H9 (cell line): ENCODE measurements around the gene GABRD. TPM values are rescaled to one million over a fixed set of nuclear protein-coding genes. Genes with fewer than 3 reads are reported as not detected.

Experiments
- DNase-seq: peaks from one replicate; pipeline ENCODE4 v3.0.0-alpha.2; 2017
- H2AFZ ChIP-seq: one replicate; pipeline ENCODE4 v1.6.1; 2013; ENCODE audit warnings: mild to moderate bottlenecking, low read length, control low read depth, moderate library complexity
- H2AK5ac ChIP-seq: 2 replicates; pipeline ENCODE4 v1.6.1; 2013; ENCODE audit warnings: low read length, control low read depth, mixed read lengths; ENCODE audit not compliant: insufficient read length
- H2BK120ac ChIP-seq: one replicate; pipeline ENCODE4 v1.6.1; 2013; ENCODE audit warnings: low read depth, mild to moderate bottlenecking, low read length, control low read depth, inconsistent platforms; ENCODE audit not compliant: poor library complexity, severe bottlenecking
- H2BK12ac ChIP-seq: 2 replicates; pipeline ENCODE4 v1.6.1; 2013; ENCODE audit warnings: low read length, control low read depth, mixed read lengths, low read depth; ENCODE audit not compliant: insufficient read length
- H2BK15ac ChIP-seq: 2 replicates; pipeline ENCODE4 v1.6.1; 2013; ENCODE audit warnings: low read depth, low read length, control low read depth
- H2BK20ac ChIP-seq: one replicate; pipeline ENCODE4 v1.6.1; 2013; ENCODE audit warnings: low read depth, mild to moderate bottlenecking, low read length, control low read depth, inconsistent platforms; ENCODE audit not compliant: poor library complexity, severe bottlenecking
- H2BK5ac ChIP-seq: 2 replicates; pipeline ENCODE4 v1.6.1; 2013; ENCODE audit warnings: low read length, control low read depth, mixed read lengths; ENCODE audit not compliant: insufficient read length
- H3K14ac ChIP-seq: 2 replicates; pipeline ENCODE4 v1.6.1; 2013; ENCODE audit warnings: low read length, control low read depth; ENCODE audit not compliant: insufficient read depth
- H3K18ac ChIP-seq: 2 replicates; pipeline ENCODE4 v1.6.1; 2013; ENCODE audit warnings: low read depth, mild to moderate bottlenecking, mixed read lengths, low read length, control low read depth; ENCODE audit not compliant: insufficient read length
- H3K23ac ChIP-seq: 2 replicates; pipeline ENCODE4 v1.6.1; 2013; ENCODE audit warnings: low read length, control low read depth, mixed read lengths, low read depth; ENCODE audit not compliant: insufficient read length
- H3K23me2 ChIP-seq: 2 replicates; pipeline ENCODE4 v1.6.1; 2013; ENCODE audit warnings: low read depth, mild to moderate bottlenecking, mixed read lengths, low read length, control low read depth; ENCODE audit not compliant: insufficient read length, poor library complexity, severe bottlenecking
- H3K27ac ChIP-seq: 2 replicates; pipeline ENCODE4 v1.5.1; 2013; ENCODE audit warnings: low read length, control low read depth, mixed read lengths, low read depth; ENCODE audit not compliant: insufficient read length
- H3K27me3 ChIP-seq: 2 replicates; pipeline ENCODE4 v1.6.1; 2013; ENCODE audit warnings: low read length, control low read depth, inconsistent platforms; ENCODE audit not compliant: insufficient read depth
- H3K4ac ChIP-seq: 2 replicates; pipeline ENCODE4 v1.6.1; 2013; ENCODE audit warnings: low read depth, mild to moderate bottlenecking, control low read depth, inconsistent platforms, low read length, moderate library complexity
- H3K4me1 ChIP-seq: 2 replicates; pipeline ENCODE4 v1.6.1; 2013; ENCODE audit warnings: low read length, control low read depth, inconsistent platforms; ENCODE audit not compliant: insufficient read depth
- H3K4me2 ChIP-seq: 2 replicates; pipeline ENCODE4 v1.6.1; 2013; ENCODE audit warnings: low read length, control low read depth, mixed read lengths; ENCODE audit not compliant: insufficient read length, insufficient read depth
- H3K56ac ChIP-seq: 2 replicates; pipeline ENCODE4 v1.6.1; 2013; ENCODE audit warnings: low read depth, mild to moderate bottlenecking, mixed read lengths, low read length, control low read depth; ENCODE audit not compliant: insufficient read length
- H3K79me1 ChIP-seq: 2 replicates; pipeline ENCODE4 v1.6.1; 2013; ENCODE audit warnings: low read depth, mild to moderate bottlenecking, moderate library complexity, low read length, control low read depth, inconsistent platforms; ENCODE audit not compliant: insufficient read depth, poor library complexity, severe bottlenecking
- H3K79me2 ChIP-seq: 2 replicates; pipeline ENCODE4 v1.6.1; 2013; ENCODE audit warnings: low read length, control low read depth, inconsistent platforms; ENCODE audit not compliant: insufficient read depth
- H3K9ac ChIP-seq: 2 replicates; pipeline ENCODE4 v1.6.1; 2013; ENCODE audit warnings: low read length, control low read depth, mixed read lengths; ENCODE audit not compliant: insufficient read length; ENCODE audit errors: extremely low read depth
- H3K9me3 ChIP-seq: one replicate; pipeline ENCODE4 v1.6.1; 2013; ENCODE audit warnings: low read depth, low read length, inconsistent platforms; ENCODE audit not compliant: control insufficient read depth
- H3T11ph ChIP-seq: one replicate; pipeline ENCODE4 v1.6.1; 2013; ENCODE audit warnings: mild to moderate bottlenecking, low read length, control low read depth, inconsistent platforms
- H4K20me1 ChIP-seq: one replicate; pipeline ENCODE4 v1.6.1; 2013; ENCODE audit not compliant: control insufficient read depth, insufficient read length, insufficient read depth
- H4K5ac ChIP-seq: 2 replicates; pipeline ENCODE4 v1.6.1; 2013; ENCODE audit warnings: low read depth, mild to moderate bottlenecking, mixed read lengths, low read length, control low read depth; ENCODE audit not compliant: insufficient read length
- H4K8ac ChIP-seq: replicated peaks from 2 replicates; pipeline ENCODE4 v1.6.1; 2013; ENCODE audit warnings: low read length, control low read depth, mixed read lengths, low read depth; ENCODE audit not compliant: insufficient read length
- H4K91ac ChIP-seq: 2 replicates; pipeline ENCODE4 v1.6.1; 2013; ENCODE audit warnings: low read depth, mild to moderate bottlenecking, moderate library complexity, mixed read lengths, low read length, control low read depth; ENCODE audit not compliant: insufficient read length
- H3K27ac Mint-ChIP-seq, 3 experiments: 2 replicates in 2 of 3; 3 replicates in 1 of 3; pipeline ENCODE4 v1.8.0; 2020 to 2021; ENCODE audit warnings: mixed read lengths in 3 of 3, mild to moderate bottlenecking in 1 of 3, moderate library complexity in 1 of 3
- H3K27me3 Mint-ChIP-seq: 2 replicates; pipeline ENCODE4 v1.8.0; 2021; ENCODE audit warnings: low read depth, mild to moderate bottlenecking, moderate library complexity, mixed read lengths
- H3K36me3 Mint-ChIP-seq, 3 experiments: 2 replicates in 2 of 3; 3 replicates in 1 of 3; pipeline ENCODE4 v1.8.0; 2020 to 2021; ENCODE audit warnings: low read depth in 3 of 3, mixed read lengths in 3 of 3; ENCODE audit not compliant: insufficient read depth in 1 of 3
- H3K4me1 Mint-ChIP-seq, 2 experiments: 2 replicates each; pipeline ENCODE4 v1.8.0; 2020; ENCODE audit warnings: mixed read lengths in 2 of 2
- H3K4me3 Mint-ChIP-seq, 2 experiments: 2 replicates in 1 of 2; 3 replicates in 1 of 2; pipeline ENCODE4 v1.8.0; 2020 to 2021; ENCODE audit warnings: mild to moderate bottlenecking in 2 of 2, mixed read lengths in 2 of 2, moderate library complexity in 1 of 2
- H3K9me3 Mint-ChIP-seq, 2 experiments: 2 replicates in 1 of 2; 3 replicates in 1 of 2; pipeline ENCODE4 v1.8.0; 2020; ENCODE audit warnings: mild to moderate bottlenecking in 2 of 2, mixed read lengths in 2 of 2, moderate library complexity in 1 of 2
- CTCF ChIP-seq: fragments of 200-600 bp; sonication (generic); conservative IDR thresholded peaks from 3 replicates; pipeline ENCODE4 v1.8.0; 2021; ENCODE audit warnings: antibody characterized with exemption, mild to moderate bottlenecking
- WGBS: extraction: QIAGEN DNeasy Blood & Tissue Kit; methylation state at CpG from one replicate; pipeline ENCODE4 v1.1.7; 2013; ENCODE audit warnings: missing lambda C conversion rate, low lambda C conversion rate, mixed read lengths; ENCODE audit not compliant: insufficient read length; ENCODE audit errors: extremely low coverage; 5-methylcytosine and 5-hydroxymethylcytosine counted together
- total RNA-seq: library from RNA; stranded (reverse); gene quantifications from 2 replicates; pipeline ENCODE4 v1.2.1, GENCODE V29; 2021

The GABRD gene
- total RNA-seq, 1 experiment from 2014 or later: 0.59 TPM

- H3T11ph ChIP-seq: no peak overlapping the region
- H2BK5ac ChIP-seq: no peak overlapping the region
- H3K27me3 ChIP-seq: no peaks in the 10 kb centered on the region
- H3K14ac ChIP-seq: no peak overlapping the region
- no peaks in the 10 kb centered on the region for H3K4me1 Mint-ChIP-seq
- H2AK5ac ChIP-seq: no peak overlapping the region
- H3K4ac ChIP-seq: no peak overlapping the region
- H2BK120ac ChIP-seq: no peak overlapping the region
- no CpG with 5 or more reads among the region's 23 CpGs for WGBS
- H3K4me3 Mint-ChIP-seq: no peak overlapping the region
- H3K36me3 Mint-ChIP-seq: peaks cover 32 to 66% (median 63%) of the 10 kb centered on the region in 3 experiments
- no peaks in the 10 kb centered on the region for H4K20me1 ChIP-seq
- H3K9ac ChIP-seq: no peak overlapping the region
- no peak overlapping the region for H3K23ac ChIP-seq
- no peak overlapping the region for H4K91ac ChIP-seq
- no peak overlapping the region for H2BK20ac ChIP-seq
- H2BK12ac ChIP-seq: no peak overlapping the region
- H3K9me3 ChIP-seq: no peaks in the 10 kb centered on the region
- no peaks in the 10 kb centered on the region for H3K23me2 ChIP-seq
- no peaks in the 10 kb centered on the region for H3K4me1 ChIP-seq
- no peak overlapping the region for H3K18ac ChIP-seq
- DNase-seq: no peak
- TF ChIP-seq CTCF: no peak
- H3K56ac ChIP-seq: no peak overlapping the region
- H2AFZ ChIP-seq: no peak overlapping the region
- no peak overlapping the region for H3K27ac Mint-ChIP-seq
- H3K79me2 ChIP-seq: no peaks in the 10 kb centered on the region
- H4K8ac ChIP-seq: no peak overlapping the region
- H3K27me3 Mint-ChIP-seq: no peaks in the 10 kb centered on the region
- no peaks in the 10 kb centered on the region for H3K79me1 ChIP-seq
- H2BK15ac ChIP-seq: no peak overlapping the region
- peaks cover 8 to 11% of the 10 kb centered on the region in 2 experiments; a peak in 4 of 5 replicates for H3K9me3 Mint-ChIP-seq
- H3K27ac ChIP-seq: no peak overlapping the region
- no peak overlapping the region for H4K5ac ChIP-seq
- H3K4me2 ChIP-seq: no peak overlapping the region
Observed at GRCh38 chr1:2060535-2060934, 41.4 kb downstream of the GABRD start.
